HG02571 (cell line): ENCODE measurements around the gene SLC30A1.
"Not testable (repeated sequence)": the region's sequence is repeated elsewhere in the genome, so short reads cannot be mapped to it uniquely, and the experiment has no call there.

ENCODE experiments used
- ATAC-seq: cut with Tn5 transposase; IDR thresholded peaks from one replicate; pipeline ENCODE4 v1.9.1; 2021; ENCODE audit warnings: mild to moderate bottlenecking, moderate library complexity; ENCODE audit not compliant: unreplicated experiment

SLC30A1 gene

DNA sequence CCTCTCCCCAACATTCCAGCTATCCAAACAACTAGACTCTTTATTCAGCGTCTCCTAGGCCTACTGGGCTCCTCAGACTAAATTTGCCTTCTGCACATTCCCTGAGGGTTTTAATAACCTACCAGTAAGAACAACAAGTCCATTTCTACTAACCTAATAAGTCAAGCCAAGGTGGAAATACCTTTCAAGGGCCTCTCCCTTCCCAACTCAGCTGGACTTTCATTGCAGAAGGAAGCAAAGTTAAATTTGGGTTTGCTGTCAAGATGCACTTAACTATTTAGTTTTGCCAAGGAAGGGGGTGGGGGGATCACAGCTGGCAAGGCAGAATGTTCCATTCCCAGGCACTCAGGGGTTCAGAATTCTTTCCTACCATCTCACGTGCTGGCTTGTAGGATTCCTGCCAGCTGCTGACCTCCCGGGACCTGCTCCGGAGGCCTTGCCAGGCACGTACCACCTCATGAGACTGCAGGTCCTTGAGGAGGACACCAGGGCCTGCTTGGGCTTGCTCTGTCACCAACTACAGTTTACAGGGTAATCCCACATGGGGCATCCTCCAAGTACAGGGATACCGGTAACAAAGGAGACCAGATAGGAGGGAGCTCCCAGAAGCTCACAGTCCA, 29.8 kb downstream of the SLC30A1 start:
- no peak for ATAC-seq

DNA sequence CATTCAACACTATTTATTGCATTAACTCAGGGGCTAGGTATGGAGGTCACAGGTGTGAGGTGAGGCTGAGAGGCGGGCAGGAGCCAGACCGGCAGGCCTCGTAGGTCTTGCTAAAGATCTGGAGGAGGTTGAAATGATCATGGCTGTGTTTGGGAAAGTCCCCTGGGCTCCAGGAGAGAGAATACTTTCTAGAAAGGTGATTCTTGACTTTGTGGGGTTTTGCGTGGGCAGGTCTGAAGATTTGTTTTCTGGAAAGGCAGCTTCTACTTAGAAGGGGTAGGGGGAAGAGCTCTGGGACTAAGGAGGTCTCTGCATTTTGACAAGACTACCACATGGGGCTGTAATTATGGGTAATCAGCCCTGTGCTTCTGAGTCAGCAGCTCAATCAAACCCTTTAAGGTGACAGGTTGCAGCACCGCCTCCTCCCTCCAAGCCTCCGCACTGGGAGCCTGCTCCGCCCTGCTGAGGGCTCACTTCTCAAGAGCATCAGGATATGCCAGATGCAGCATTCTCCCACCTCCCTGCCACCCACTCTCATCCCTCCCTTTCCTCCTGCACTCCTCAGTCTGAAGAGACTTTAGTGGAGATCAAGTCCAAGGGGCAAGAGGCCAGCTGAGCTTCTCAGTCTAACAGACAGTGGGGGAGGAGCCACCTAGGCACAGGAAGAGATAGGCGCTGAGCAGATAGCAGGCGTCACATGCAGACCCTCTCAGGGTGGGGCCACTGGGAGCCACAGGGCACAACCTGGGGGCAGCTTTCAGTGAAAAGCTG, 30.5 kb downstream of the SLC30A1 start:
- ATAC-seq = no peak

DNA sequence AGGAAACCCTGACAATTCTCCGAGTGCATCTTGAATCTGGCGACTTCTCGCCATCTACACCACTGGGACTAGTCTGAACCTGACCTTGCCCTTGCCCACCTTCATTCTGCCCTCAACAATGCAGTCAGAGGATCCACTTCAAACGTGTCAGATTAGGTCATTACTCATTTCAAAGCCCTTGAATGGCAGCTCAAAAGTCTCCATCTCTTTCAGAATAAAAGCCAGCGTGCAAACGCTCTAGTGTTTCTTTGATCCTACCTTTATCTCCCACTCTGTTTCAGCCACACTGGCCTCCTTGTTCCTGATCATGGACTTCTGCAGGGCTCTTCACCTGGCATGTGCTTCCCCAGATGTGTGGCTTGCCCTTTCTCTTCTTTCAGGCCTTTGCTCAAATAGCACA, 31.3 kb downstream of the SLC30A1 start:
- no peak for ATAC-seq

- no peak for ATAC-seq
These were observed 32.4 kb downstream of the SLC30A1 start for GRCh38 chr1:211546543-211546942.

GRCh38 chr1:211543025-211543424, 35.9 kb downstream of the SLC30A1 start:
- ATAC-seq = no peak

- ATAC-seq = no peak
These were observed 37.1 kb downstream of the SLC30A1 start for GRCh38 chr1:211541720-211542477.

DNA sequence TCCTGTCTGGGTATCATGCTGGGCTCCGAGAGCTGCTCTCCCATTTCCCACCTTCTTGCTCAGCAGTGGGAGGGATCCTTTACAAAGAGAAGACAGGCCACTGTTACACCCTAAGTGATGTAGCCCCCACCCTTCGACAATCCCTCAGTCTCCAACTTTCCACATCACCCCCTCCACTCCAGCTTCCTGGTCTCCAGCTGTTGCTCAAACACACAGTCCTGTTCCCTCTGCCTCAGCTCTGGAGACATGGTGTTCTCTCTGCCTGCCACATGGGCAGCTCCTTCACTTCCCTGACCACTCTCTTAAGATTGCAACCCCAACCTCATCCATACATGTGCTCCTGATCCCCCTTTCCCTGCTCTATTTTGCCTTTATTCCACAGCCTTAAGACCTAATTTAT, 37.7 kb downstream of the SLC30A1 start:
- no peak for ATAC-seq

DNA sequence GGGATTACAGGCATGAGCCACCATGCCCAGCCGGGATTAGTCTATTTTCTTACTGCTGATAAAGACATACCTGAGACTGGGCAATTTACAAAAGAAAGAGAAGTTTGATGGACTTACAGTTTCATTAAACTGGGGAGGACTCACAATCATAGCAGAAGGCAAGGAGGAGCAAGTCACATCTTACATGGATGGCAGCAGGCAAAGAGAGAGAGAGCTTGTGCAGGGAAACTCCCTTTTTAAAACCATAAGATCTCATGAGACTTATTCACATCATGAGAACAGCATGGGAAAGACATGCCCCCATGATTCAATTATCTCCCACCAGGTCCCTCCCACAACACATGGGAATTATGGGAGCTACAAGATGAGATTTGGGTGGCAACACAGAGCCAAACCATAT, 38.1 kb downstream of the SLC30A1 start:
- not testable (repeated sequence) for ATAC-seq

DNA sequence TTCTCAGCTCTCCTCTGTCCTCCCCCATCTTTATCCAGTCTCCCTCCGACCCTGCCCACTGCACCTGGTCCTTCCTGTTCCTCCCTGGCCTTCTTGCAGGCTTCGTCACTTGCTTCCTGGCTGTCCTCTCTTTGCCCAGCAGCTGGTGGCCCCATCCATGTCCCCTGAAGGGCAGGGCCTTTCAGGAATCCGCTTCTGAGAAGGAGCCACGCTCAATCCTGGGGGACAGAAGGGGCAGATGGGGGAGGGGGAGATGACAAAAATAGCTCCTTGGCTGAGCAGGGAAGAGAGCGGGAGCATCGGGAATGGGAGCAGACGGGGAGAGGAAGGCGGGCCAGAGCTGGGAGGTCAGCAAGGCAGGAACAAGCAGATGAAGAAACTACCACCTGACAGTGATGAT, 40.7 kb downstream of the SLC30A1 start:
- ATAC-seq = no peak

GRCh38 chr1:211537253-211537652, 41.7 kb downstream of the SLC30A1 start:
- no peak for ATAC-seq

GRCh38 chr1:211536606-211537005, 42.4 kb downstream of the SLC30A1 start:
- ATAC-seq = no peak

DNA sequence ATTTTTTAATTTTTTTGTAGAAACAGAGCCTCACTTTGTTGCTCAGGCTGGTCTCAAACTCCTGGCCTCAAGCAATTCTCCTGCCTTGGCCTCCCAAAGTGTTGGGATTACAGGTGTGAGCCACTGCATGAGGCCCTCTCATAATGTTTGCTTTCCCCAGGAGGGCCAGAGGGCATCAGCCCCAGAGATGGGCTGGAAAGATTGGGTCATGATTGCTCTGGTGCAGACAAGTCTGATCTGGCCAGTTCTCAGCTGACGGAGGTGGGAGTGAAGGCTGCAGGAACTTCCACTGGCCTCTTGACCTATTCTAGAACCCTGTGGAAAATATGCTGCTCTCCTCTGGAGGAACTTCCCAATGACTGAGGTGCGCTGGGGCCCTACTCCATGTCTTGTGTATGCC, 43.6 kb downstream of the SLC30A1 start:
- ATAC-seq = no peak

DNA sequence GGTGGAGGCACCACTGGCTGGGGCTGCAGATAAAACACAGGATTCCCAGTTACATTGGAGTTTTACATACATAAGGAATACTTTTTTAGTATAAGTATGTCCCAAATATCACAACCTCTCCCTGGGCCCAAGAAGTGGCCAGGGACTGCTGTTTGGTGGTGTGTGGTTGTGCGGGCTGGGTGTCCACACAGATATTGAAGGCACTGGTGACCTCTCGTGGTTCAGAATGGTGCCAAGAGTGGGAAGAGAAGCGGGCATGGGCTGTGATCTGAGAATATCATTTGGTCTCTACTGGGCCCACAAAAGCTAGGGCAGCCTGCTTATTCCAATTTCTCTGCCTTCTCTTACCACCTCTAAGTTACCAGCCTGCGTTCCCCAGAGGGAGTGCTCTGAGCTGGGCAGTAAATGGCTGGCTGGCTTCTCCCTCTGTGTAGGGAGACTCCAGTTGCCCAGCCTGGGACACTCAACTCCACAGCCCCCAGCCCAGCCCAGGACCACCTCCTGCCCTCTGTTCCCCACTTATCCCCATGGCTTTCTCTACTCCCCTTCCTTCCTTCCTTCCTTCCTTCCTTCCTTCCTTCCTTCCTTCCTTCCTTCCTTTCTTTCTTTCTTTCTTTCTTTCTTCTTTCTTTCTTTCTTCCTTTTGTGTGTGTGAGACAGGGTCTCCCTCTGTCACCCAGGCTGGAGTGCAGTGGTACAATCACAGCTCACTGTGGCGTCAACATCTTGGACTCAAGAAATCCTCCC, 44.2 kb downstream of the SLC30A1 start:
- no peak for ATAC-seq

DNA sequence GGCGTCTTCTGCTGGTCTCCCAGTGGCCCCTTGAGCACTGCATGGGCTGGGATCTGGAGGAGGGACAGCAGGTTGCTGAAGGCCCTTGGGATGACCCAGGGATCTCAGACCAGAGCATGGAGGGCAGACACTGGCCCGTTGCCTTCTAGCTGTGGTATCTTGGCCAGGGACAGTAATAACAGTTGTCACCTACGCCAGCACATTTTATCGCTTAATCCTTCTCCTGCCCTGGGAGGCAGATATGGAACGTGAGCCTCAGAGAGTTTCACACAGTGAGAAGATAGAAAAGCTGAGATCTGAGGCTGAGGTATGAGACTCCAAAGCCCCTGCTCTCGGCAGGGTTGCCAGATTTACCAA, 46.9 kb downstream of the SLC30A1 start:
- ATAC-seq = no peak

GRCh38 chr1:211531194-211532087, 47.5 kb downstream of the SLC30A1 start:
- no peak for ATAC-seq

- no peak for ATAC-seq
These were observed 48.9 kb downstream of the SLC30A1 start for GRCh38 chr1:211530102-211530501.

GRCh38 chr1:211529453-211529852, 49.5 kb downstream of the SLC30A1 start:
- no peak for ATAC-seq

- ATAC-seq = no peak
These were observed 50.0 kb downstream of the SLC30A1 start for GRCh38 chr1:211529011-211529410.

DNA sequence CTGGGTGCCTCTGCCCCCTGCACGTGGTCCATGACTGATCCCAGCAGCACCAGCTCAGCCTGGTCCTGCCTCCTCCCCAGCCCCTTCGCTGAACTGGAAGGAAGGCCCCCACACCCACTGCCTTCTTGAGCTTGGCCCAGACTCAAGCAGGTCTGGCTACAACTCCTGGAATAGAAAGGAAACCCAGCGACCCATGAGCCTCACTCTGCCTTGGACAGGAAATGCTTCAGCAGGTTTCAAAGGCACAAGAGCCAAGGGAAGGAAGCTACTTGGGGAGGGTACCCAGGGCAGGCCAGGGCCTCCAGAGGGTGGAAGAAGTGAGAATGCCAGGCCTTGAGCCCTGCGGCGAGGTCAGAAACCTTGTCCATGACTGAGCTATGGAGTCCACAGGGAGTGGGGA, 51.1 kb downstream of the SLC30A1 start:
- no peak for ATAC-seq

DNA sequence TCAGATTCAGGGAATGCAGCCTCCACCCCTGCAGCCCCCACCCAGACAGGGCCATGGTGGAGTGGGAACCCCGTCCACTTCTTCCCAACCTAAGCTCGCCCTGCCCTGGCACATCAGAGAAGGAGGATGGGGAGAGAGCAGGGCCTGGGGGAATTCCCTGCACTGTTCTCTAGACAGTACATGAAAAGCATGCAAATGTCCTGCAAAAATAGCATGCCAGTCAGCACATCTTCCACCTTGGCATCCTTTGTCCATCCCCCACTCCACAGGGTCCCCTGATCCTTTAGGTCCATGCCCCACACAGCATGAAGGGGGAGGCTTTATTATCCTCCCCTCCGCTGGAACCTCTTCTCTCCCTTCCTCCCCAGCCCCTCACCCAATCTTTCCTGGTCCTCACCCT, 52.0 kb downstream of the SLC30A1 start:
- ATAC-seq = peak; percentile 80
